Stimulated activated CD8-positive, alpha-beta memory T cell treated with anti-CD3 and anti-CD28 coated beads, Interleukin-15, amount 100 ng/mL, for 48 hours (primary cell): ENCODE data around the gene PIN1.

Experiments used
- DNase-seq, 2 donors: peaks; one replicate each; pipeline ENCODE4 v3.0.0-alpha.2; 2020; ENCODE audit warnings: low read depth in 2 of 2

The PIN1 gene

DNA sequence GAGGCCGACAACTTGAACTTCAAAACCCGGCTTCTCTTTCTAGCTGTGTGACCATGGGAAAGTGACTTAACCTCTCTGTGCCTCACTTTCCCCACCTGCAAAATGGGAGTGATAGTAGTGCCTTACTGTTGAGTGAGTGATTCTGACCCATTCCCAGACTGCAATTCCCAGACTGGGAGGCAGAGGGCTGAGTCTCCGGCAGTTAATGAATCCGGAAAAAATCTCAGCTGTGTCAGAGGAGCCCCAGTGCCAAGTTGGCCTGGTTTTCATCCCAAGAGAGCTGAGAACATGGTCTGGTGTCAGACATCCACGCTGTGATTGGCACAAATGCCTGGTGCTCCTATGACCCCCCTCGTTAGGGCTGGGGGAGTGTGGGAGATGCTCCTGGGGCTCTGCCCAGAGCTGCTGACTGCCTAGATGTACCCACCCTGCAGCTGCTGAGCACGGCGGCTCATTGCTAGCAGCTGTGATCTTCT, 50.0 kb downstream of the PIN1 start:
- DNase-seq = no peak

GRCh38 chr19:9891609-9892373, 56.7 kb downstream of the PIN1 start:
- DNase-seq = no peak
